Liver (tissue), 9 donors: ENCODE results near the gene ADH1C. TPM values are rescaled to one million over a fixed set of nuclear protein-coding genes. Genes with fewer than 3 reads are reported as not detected.
"Not testable (repeated sequence)": the region's sequence is repeated elsewhere in the genome, so short reads cannot be mapped to it uniquely, and the experiment has no call there.

Experiments used
- DNase-seq: peaks from one replicate; pipeline ENCODE4 v3.0.0-alpha.2; 2017; ENCODE audit warnings: low spot score
- H3K27ac ChIP-seq, 2 donors: one replicate each; pipeline ENCODE4 v1.7.0; 2013; ENCODE audit warnings: inconsistent platforms in 2 of 2, low read length in 2 of 2, control low read depth in 1 of 2, low read depth in 1 of 2, mild to moderate bottlenecking in 1 of 2
- H3K27me3 ChIP-seq, 4 donors: one replicate each; pipeline versions ENCODE4 v1.6.1 to v1.7.0; 2013; ENCODE audit warnings: low read length in 3 of 4, inconsistent platforms in 1 of 4, mild to moderate bottlenecking in 1 of 4, moderate library complexity in 1 of 4; ENCODE audit not compliant: control insufficient read depth in 4 of 4, insufficient read depth in 4 of 4
- H3K36me3 ChIP-seq, 4 donors: one replicate each; pipeline versions ENCODE4 v1.6.1 to v1.7.0; 2013; ENCODE audit warnings: low read length in 3 of 4, mild to moderate bottlenecking in 3 of 4, low read depth in 1 of 4, moderate library complexity in 1 of 4; ENCODE audit not compliant: control insufficient read depth in 4 of 4, insufficient read depth in 3 of 4
- H3K4me1 ChIP-seq, 4 donors: one replicate each; pipeline versions ENCODE4 v1.6.1 to v1.7.0; 2013; ENCODE audit warnings: low read length in 3 of 4, mild to moderate bottlenecking in 3 of 4, moderate library complexity in 1 of 4; ENCODE audit not compliant: control insufficient read depth in 4 of 4, insufficient read depth in 4 of 4
- H3K4me3 ChIP-seq, 3 donors: one replicate each; pipeline versions ENCODE4 v1.6.1 to v1.7.0; 2013; ENCODE audit warnings: low read length in 3 of 3, control low read depth in 1 of 3, low read depth in 1 of 3, mild to moderate bottlenecking in 1 of 3
- H3K9ac ChIP-seq, 2 donors: one replicate each; pipeline ENCODE4 v1.7.0; 2013; ENCODE audit warnings: low read length in 2 of 2, mild to moderate bottlenecking in 2 of 2, moderate library complexity in 2 of 2, control low read depth in 1 of 2, low read depth in 1 of 2
- H3K9me3 ChIP-seq, 4 donors: one replicate each; pipeline versions ENCODE4 v1.6.1 to v1.7.0; 2013; ENCODE audit warnings: low read length in 3 of 4; ENCODE audit not compliant: control insufficient read depth in 4 of 4
- CTCF ChIP-seq: fragments of 150-350 bp; IDR thresholded peaks from 2 replicates; pipeline ENCODE4 v1.5.1; 2017; ENCODE audit warnings: improper control_type of control experiment, low read depth, low read length; ENCODE audit not compliant: missing input control
- EGR1 ChIP-seq, 2 donors: IDR thresholded peaks; 2 replicates each; pipeline ENCODE4 v1.6.1; 2016 to 2018; ENCODE audit warnings: antibody characterized with exemption in 2 of 2, low read depth in 2 of 2
- FOXA2 ChIP-seq: IDR thresholded peaks from 2 replicates; pipeline ENCODE4 v1.6.1; 2016; ENCODE audit warnings: antibody characterized with exemption
- JUND ChIP-seq, 2 donors: IDR thresholded peaks; 2 replicates each; pipeline ENCODE4 v1.6.1; 2016; ENCODE audit warnings: antibody characterized with exemption in 2 of 2
- RAD21 ChIP-seq, 2 donors: IDR thresholded peaks; 2 replicates each; pipeline ENCODE4 v1.6.1; 2016; ENCODE audit warnings: antibody characterized with exemption in 2 of 2, mild to moderate bottlenecking in 2 of 2
- TAF1 ChIP-seq: conservative IDR thresholded peaks from 2 replicates; pipeline ENCODE4 v1.6.1; 2016; ENCODE audit warnings: antibody characterized with exemption, mild to moderate bottlenecking
- YY1 ChIP-seq: IDR thresholded peaks from 2 replicates; pipeline ENCODE4 v1.6.1; 2016; ENCODE audit warnings: antibody characterized with exemption, mild to moderate bottlenecking
- ZBTB33 ChIP-seq: IDR thresholded peaks from 2 replicates; pipeline ENCODE4 v1.6.1; 2016; ENCODE audit warnings: antibody characterized with exemption
- WGBS: extraction: QIAGEN DNeasy Blood & Tissue Kit; methylation state at CpG from one replicate; pipeline ENCODE4 v1.1.7; 2013; 5-methylcytosine and 5-hydroxymethylcytosine counted together
- polyA plus RNA-seq, 2 donors: library from polyadenylated mRNA; stranded (reverse) in 1 of 2; unstranded in 1 of 2; fragments of 200-250 nt in 1 of 2; fragments of >200 nt in 1 of 2; fragmentation: Nextera tagmentation in 1 of 2; extraction: Ambion mirVana in 1 of 2; gene quantifications; one replicate each; pipeline versions ENCODE4 v1.2.1 to v1.2.3, GENCODE V29; 2013 to 2015
- total RNA-seq, 2 donors: library from RNA; depleted of rRNA; stranded (reverse); fragments of >200 nt; gene quantifications; one replicate each; pipeline ENCODE4 v1.2.3, GENCODE V29; 2014
- TF ChIP-seq, protein P1 (sequence below): IDR thresholded peaks from 2 replicates; pipeline ENCODE4 v1.6.1; 2016; ENCODE audit warnings: antibody characterized with exemption
- donor health status: healthy.
- donor health status: healthy.
- donor health status: healthy.
- donor health status: healthy.
- donor health status: healthy.

The ADH1C gene
- total and polyA plus RNA-seq, 4 donors = 0.84 to 374 (median 81.3) TPM

GRCh38 chr4:99317811-99318210 is 34.7 kb downstream of the ADH1C start:
- WGBS = 43% methylated on average over 8 of the region's 8 CpGs

DNA sequence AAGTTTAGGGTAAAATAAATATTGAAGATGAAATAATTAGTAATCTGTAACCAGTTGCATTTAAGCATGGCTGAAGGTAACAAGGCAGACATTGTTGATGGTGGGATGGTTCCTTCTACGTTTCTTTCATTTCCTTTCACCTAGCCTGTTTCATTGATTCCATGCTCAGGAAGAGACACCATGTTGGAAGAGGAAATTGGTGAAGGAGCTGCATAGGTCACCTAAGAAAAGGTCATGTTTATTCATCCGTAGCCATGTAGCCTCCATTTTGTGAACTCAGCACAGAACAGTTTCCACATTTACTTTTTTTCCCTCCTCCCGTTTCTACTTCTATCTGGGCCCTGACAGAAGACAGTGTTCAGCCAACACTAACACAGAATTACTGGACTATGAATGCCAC is 35.2 kb downstream of the ADH1C start:
- TF ChIP-seq FOXA2 = peak; percentile 5
- peak in 1 of 2 donors; percentile 12 for TF ChIP-seq JUND (IDR thresholded peaks at IDR 0.05)
- TF ChIP-seq, protein P1, sequence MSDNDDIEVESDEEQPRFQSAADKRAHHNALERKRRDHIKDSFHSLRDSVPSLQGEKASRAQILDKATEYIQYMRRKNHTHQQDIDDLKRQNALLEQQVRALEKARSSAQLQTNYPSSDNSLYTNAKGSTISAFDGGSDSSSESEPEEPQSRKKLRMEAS = peak; percentile 10
- peak in 1 of 2 donors; percentile 5 for TF ChIP-seq EGR1 (IDR thresholded peaks at IDR 0.05; ENCODE audit: low read depth in 2 of 2)
- TF ChIP-seq TAF1 = no peak
- no peak for TF ChIP-seq ZBTB33
- peak; percentile 86 for TF ChIP-seq YY1
- no peak for TF ChIP-seq CTCF
- H3K9me3 ChIP-seq = no peaks in the 10 kb centered on the region
- H3K36me3 ChIP-seq = peaks cover 4 to 34% (median 16%) of the 10 kb centered on the region in 4 donors
- H3K4me1 ChIP-seq = peaks cover 4 to 24% (median 10%) of the 10 kb centered on the region in 4 donors
- DNase-seq = no peak
- no peak overlapping the region for H3K4me3 ChIP-seq
- no peaks in the 10 kb centered on the region for H3K27me3 ChIP-seq
- peak overlapping the region; percentile 8 to 47 for H3K27ac ChIP-seq
- 37% methylated on average over 3 of the region's 3 CpGs for WGBS
- peak overlapping the region in 1 of 2 donors; percentile 23 for H3K9ac ChIP-seq

More at GRCh38 chr4:99317811-99318210, 34.7 kb downstream of the ADH1C start:
- not testable (repeated sequence) for DNase-seq, H3K27me3 ChIP-seq, H3K9me3 ChIP-seq, H3K4me3 ChIP-seq, H3K9ac ChIP-seq
- peaks cover 2 to 29% (median 14%) of the 10 kb centered on the region in 4 donors for H3K4me1 ChIP-seq
- peak overlapping the region; percentile 8 to 47 for H3K27ac ChIP-seq
- peaks cover 2 to 29% (median 13%) of the 10 kb centered on the region in 4 donors for H3K36me3 ChIP-seq

DNA sequence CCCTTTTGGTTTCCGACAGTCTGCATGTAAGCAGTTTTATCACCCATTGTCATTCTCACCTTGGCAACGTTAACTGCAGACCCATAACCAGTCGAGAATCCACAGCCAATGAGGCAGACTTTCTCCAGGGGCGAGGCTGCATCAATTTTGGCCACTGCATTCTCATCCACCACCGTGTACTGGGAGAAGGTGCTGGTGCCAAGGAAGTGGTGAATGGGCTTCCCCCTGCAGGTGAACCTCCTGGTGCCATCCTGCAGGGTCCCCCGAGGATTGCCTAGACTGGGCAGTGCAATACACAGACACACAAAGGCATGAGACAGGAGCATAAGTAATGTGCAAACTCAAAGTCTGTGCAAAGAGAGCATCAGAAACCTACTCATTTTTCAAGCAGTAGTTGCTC is 36.7 kb downstream of the ADH1C start:
- Histone ChIP-seq H3K4me3 (no peak overlapping the region), H3K36me3 (peaks cover 5 to 49% (median 26%) of the 10 kb centered on the region in 4 donors), H3K4me1 (peaks cover 0 to 14% (median 2%) of the 10 kb centered on the region in 4 donors), H3K9ac (no peak overlapping the region), H3K27ac (no peak overlapping the region), H3K27me3 (no peaks in the 10 kb centered on the region), H3K9me3 (no peaks in the 10 kb centered on the region)
- no peak for TF ChIP-seq CTCF
- TF ChIP-seq RAD21 (IDR thresholded peaks at IDR 0.05) = no peak
- no peak for DNase-seq
- WGBS = 46% methylated on average over 6 of the region's 6 CpGs
